ENCODE data around the gene SLC24A2. TPM values are rescaled to one million over a fixed set of nuclear protein-coding genes. Genes with fewer than 3 reads are reported as not detected.

SLC24A2 gene
- total RNA-seq, 2 donors from 2014 or later: not detected

DNA sequence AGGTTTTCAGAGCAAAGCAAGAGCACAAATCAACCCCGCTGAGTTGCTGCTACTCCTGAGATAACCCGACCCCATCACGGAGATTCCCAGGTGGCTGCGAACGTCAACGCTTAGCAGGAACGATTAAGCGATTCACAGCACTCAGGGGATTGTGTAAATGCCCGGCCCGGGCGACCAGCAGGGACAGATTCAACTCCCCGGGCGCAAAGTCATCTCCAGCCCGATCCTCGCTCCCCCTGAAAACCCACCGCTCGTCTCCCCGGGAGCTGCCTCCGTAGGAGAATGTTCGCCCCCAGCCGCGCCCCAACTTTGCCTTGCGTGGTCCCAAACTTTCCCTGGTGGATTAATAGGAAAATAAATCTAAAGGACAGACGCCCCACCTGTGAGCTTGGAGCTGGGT lies 685 bp downstream of the SLC24A2 start:
- H3K36me3 ChIP-seq: no peaks in the 10 kb centered on the region
- peaks cover 0 to 10% of the 10 kb centered on the region in 2 donors for H3K4me1 ChIP-seq
- H3K9me3 ChIP-seq: no peaks in the 10 kb centered on the region
- H3K27me3 ChIP-seq: peaks cover 0 to 6% of the 10 kb centered on the region in 2 donors
- H3K4me3 ChIP-seq: no peak overlapping the region
- DNase-seq (ENCODE audit: low spot score): no peak
- TF ChIP-seq, protein P1, sequence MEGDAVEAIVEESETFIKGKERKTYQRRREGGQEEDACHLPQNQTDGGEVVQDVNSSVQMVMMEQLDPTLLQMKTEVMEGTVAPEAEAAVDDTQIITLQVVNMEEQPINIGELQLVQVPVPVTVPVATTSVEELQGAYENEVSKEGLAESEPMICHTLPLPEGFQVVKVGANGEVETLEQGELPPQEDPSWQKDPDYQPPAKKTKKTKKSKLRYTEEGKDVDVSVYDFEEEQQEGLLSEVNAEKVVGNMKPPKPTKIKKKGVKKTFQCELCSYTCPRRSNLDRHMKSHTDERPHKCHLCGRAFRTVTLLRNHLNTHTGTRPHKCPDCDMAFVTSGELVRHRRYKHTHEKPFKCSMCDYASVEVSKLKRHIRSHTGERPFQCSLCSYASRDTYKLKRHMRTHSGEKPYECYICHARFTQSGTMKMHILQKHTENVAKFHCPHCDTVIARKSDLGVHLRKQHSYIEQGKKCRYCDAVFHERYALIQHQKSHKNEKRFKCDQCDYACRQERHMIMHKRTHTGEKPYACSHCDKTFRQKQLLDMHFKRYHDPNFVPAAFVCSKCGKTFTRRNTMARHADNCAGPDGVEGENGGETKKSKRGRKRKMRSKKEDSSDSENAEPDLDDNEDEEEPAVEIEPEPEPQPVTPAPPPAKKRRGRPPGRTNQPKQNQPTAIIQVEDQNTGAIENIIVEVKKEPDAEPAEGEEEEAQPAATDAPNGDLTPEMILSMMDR (IDR thresholded peaks at IDR 0.05): no peak
- no peak overlapping the region for H3K27ac ChIP-seq

DNA sequence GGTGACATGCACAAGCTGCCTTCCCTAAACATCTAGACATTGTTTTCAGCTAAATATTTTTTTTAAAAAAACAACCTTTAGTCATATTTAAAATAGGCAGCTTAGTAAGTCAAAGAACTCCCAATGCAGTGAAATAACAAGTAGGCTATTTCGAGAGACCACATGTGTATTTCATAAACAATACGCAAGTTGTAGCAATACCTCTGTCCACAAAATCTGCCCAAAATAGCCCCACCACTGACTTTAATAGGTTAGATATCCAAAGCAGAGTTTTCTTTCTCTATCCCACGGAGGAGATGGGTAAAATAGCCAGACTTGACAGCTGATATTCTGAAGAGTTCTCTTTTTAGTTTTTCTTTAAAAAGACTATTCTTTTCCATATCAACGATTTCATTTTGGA lies 1.2 kb downstream of the SLC24A2 start:
- TF ChIP-seq, protein P1 (IDR thresholded peaks at IDR 0.05): no peak
- Histone ChIP-seq H3K27ac (no peak overlapping the region), H3K4me1 (peaks cover 0 to 10% of the 10 kb centered on the region in 2 donors), H3K36me3 (no peaks in the 10 kb centered on the region), H3K4me3 (no peak overlapping the region), H3K9me3 (no peaks in the 10 kb centered on the region), H3K27me3 (peaks cover 0 to 6% of the 10 kb centered on the region in 2 donors)
- no peak for DNase-seq (ENCODE audit: low spot score)

DNA sequence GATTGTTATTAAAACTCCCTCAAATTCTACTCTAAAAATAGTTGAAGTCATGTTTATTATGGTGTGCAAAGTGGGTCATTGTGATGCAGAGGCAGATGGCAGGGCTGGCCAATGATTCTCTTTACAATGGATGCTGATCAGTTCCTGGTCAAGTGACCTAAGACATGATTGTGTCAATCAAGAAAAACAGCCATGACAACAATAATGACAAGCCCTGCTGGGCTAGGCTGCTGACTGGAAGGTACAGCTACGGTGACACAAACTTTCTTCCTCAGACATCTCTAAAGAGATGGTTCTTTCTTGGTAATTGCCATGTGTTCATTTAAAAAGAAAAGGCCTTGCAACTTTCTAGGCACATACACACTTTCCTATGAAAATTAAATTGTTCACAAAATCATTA lies 3.6 kb downstream of the SLC24A2 start:
- Histone ChIP-seq H3K27me3 (peaks cover 0 to 6% of the 10 kb centered on the region in 2 donors), H3K27ac (no peak overlapping the region), H3K9me3 (no peaks in the 10 kb centered on the region), H3K4me3 (no peak overlapping the region), H3K4me1 (peaks cover 0 to 10% of the 10 kb centered on the region in 2 donors), H3K36me3 (no peaks in the 10 kb centered on the region)
- TF ChIP-seq, protein P1 (IDR thresholded peaks at IDR 0.05): no peak
- DNase-seq (ENCODE audit: low spot score): no peak

DNA sequence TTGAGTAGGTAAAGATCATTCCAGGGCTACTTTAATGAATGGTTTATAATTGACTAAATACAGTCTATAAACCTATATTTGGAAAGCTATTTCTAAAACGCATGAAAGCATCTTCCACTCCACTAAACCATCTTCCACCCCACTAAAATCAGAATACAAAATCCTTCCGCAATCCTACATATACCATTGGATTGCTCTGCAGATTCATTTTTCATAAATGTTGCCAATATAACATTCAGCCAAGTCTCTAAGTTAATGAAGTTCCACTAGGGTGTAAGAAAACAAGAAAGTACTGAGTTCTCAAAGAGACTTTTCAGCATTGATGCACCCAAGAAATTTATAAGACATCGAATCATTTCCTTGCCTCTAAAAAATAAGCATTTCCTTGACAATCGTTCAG lies 4.7 kb downstream of the SLC24A2 start:
- peaks cover 0 to 6% of the 10 kb centered on the region in 2 donors for H3K27me3 ChIP-seq

DNA sequence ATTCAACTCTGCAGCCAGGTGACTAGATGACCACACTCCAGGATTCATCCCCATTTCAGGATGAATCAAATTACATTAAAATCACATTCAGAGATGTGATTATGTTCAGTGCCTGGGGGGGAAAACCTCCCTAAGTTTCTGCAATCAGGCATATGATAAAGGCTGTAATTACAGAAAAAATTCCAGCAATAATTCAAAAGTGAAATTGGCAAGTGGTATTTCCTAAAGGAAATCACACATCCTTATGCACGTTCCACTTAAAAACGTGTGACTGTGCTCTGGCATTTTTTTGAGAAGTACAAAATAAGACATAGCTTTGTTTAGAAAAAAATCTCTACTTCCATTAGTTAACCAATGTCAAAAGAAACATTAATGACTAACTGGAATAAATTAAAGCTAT lies 5.3 kb downstream of the SLC24A2 start:
- Histone ChIP-seq H3K27me3 (peaks cover 0 to 6% of the 10 kb centered on the region in 2 donors), H3K36me3 (no peaks in the 10 kb centered on the region), H3K27ac (no peak overlapping the region), H3K4me1 (peaks cover 0 to 3% of the 10 kb centered on the region in 2 donors), H3K4me3 (no peak overlapping the region), H3K9me3 (no peaks in the 10 kb centered on the region)
- TF ChIP-seq, protein P1 (IDR thresholded peaks at IDR 0.05): no peak
- DNase-seq (ENCODE audit: low spot score): no peak

More for the DNA sequence above, 4.7 kb downstream of the SLC24A2 start:
- peaks cover 0 to 9% of the 10 kb centered on the region in 2 donors for H3K4me1 ChIP-seq
- no peaks in the 10 kb centered on the region for H3K36me3 ChIP-seq
- TF ChIP-seq, protein P1 (IDR thresholded peaks at IDR 0.05): no peak
- no peak overlapping the region for H3K27ac ChIP-seq
- no peaks in the 10 kb centered on the region for H3K9me3 ChIP-seq
- no peak for DNase-seq (ENCODE audit: low spot score)
- no peak overlapping the region for H3K4me3 ChIP-seq

DNA sequence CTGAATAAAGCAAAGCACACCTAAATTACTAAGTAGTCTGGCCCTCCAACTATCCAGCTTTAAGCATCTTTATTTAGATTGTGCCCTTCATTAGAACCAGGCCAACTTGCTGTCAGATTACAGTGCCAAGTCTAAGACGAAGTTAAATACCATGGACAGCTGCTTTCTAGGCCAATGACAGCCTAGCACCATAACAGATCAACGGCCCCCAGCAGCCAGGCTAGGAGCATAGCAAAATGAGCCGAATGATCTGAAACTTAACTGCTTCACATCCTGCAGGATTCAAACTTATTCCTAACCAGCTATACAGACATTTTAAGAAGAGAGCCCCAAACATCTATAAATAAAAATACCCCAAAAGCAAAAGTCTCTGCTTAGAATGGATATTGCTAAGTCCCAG lies 6.8 kb downstream of the SLC24A2 start:
- Histone ChIP-seq H3K36me3 (no peaks in the 10 kb centered on the region), H3K9me3 (no peaks in the 10 kb centered on the region), H3K4me3 (no peak overlapping the region), H3K27ac (no peak overlapping the region), H3K4me1 (no peaks in the 10 kb centered on the region), H3K27me3 (no peaks in the 10 kb centered on the region)
- TF ChIP-seq, protein P1 (IDR thresholded peaks at IDR 0.05): no peak
- no peak for DNase-seq (ENCODE audit: low spot score)

All from right atrium auricular region (tissue), 2 donors.